HepG2 (cell line): Measurements from ENCODE around the gene ADAMTS13. TPM values are rescaled to one million over a fixed set of nuclear protein-coding genes. Genes with fewer than 3 reads are reported as not detected.

Experiments used
- AGO2 ChIP-seq: fragments of 200-400 bp; formaldehyde crosslinking; optimal IDR thresholded peaks from 2 replicates; pipeline ENCODE3; 2017; ENCODE audit warnings: mild to moderate bottlenecking, low read depth, low read length, moderate library complexity
- ATF1 ChIP-seq: IDR thresholded peaks from 2 replicates; pipeline ENCODE4 v1.6.1; 2016; ENCODE audit warnings: mild to moderate bottlenecking, control low read depth
- ELF1 ChIP-seq: sonication (generic); formaldehyde crosslinking; IDR thresholded peaks from 2 replicates; pipeline ENCODE4 v1.4.0; 2020; ENCODE audit warnings: missing genetic modification reagents
- ELF3 ChIP-seq: IDR thresholded peaks from 2 replicates; pipeline ENCODE4 v1.6.1; 2016; ENCODE audit warnings: missing genetic modification reagents, missing compliant biosample characterization
- HMGXB4 ChIP-seq, 2 experiments: sonication (generic) in 1 of 2; formaldehyde crosslinking in 1 of 2; IDR thresholded peaks; 2 replicates each; pipeline versions ENCODE4 v1.4.0 to v1.6.1; 2018 to 2020; ENCODE audit warnings: missing genetic modification reagents in 2 of 2, borderline replicate concordance in 1 of 2, low read depth in 1 of 2, mild to moderate bottlenecking in 1 of 2, missing biosample characterization in 1 of 2
- HNF4A ChIP-seq: sonication (generic); formaldehyde crosslinking; IDR thresholded peaks from 2 replicates; pipeline ENCODE4 v1.4.0; 2020; ENCODE audit warnings: missing genetic modification reagents
- KLF6 ChIP-seq: IDR thresholded peaks from 2 replicates; pipeline ENCODE4 v1.8.0; 2016; ENCODE audit warnings: missing biosample characterization, missing genetic modification reagents
- MLX ChIP-seq: IDR thresholded peaks from 2 replicates; pipeline ENCODE4 v1.6.1; 2016
- MTA1 ChIP-seq: sonication (generic); formaldehyde crosslinking; IDR thresholded peaks from 2 replicates; pipeline ENCODE4 v1.4.0; 2020; ENCODE audit warnings: missing genetic modification reagents, mild to moderate bottlenecking, borderline replicate concordance
- NR2F6 ChIP-seq, 2 experiments: IDR thresholded peaks; 2 replicates each; pipeline ENCODE4 v1.6.1; 2016; ENCODE audit warnings: antibody characterized with exemption in 1 of 2, mild to moderate bottlenecking in 1 of 2
- RARG ChIP-seq: sonication (generic); formaldehyde crosslinking; IDR thresholded peaks from 2 replicates; pipeline ENCODE4 v1.4.0; 2020; ENCODE audit warnings: low read depth, mild to moderate bottlenecking, missing genetic modification reagents
- RFX1 ChIP-seq: fragments of 450-650 bp; IDR thresholded peaks from 2 replicates; pipeline ENCODE4 v1.6.1; 2017
- SOX13 ChIP-seq, 3 experiments: fragments of 450-650 bp in 1 of 3; sonication (generic) in 1 of 3; formaldehyde crosslinking in 1 of 3; IDR thresholded peaks in 2 of 3; conservative IDR thresholded peaks in 1 of 3; 2 replicates each; pipeline versions ENCODE4 v1.5.0 to v1.6.1; 2016 to 2020; ENCODE audit warnings: antibody characterized with exemption in 1 of 3, mild to moderate bottlenecking in 1 of 3, missing compliant biosample characterization in 1 of 3, missing genetic modification reagents in 1 of 3, moderate library complexity in 1 of 3
- ZBTB25 ChIP-seq: IDR thresholded peaks from 2 replicates; pipeline ENCODE4 v1.6.1; 2018; ENCODE audit warnings: missing genetic modification reagents
- ZNF572 ChIP-seq: sonication (generic); formaldehyde crosslinking; IDR thresholded peaks from 2 replicates; pipeline ENCODE4 v1.5.1; 2020; ENCODE audit warnings: mild to moderate bottlenecking, missing genetic modification reagents
- ZNF609 ChIP-seq: sonication (generic); formaldehyde crosslinking; IDR thresholded peaks from 2 replicates; pipeline ENCODE4 v1.4.0; 2020; ENCODE audit warnings: mild to moderate bottlenecking, missing genetic modification reagents, borderline replicate concordance
- ZNF644 ChIP-seq: IDR thresholded peaks from 2 replicates; pipeline ENCODE4 v1.6.1; 2016; ENCODE audit warnings: low read depth
- ZNF660 ChIP-seq: sonication (generic); formaldehyde crosslinking; IDR thresholded peaks from 2 replicates; pipeline ENCODE4 v1.5.1; 2020; ENCODE audit warnings: mild to moderate bottlenecking, low read depth, missing genetic modification reagents, borderline replicate concordance
- ZNF768 ChIP-seq: sonication (generic); formaldehyde crosslinking; IDR thresholded peaks from 2 replicates; pipeline ENCODE4 v1.4.0; 2020; ENCODE audit warnings: missing genetic modification reagents
- ZNF839 ChIP-seq: sonication (generic); formaldehyde crosslinking; IDR thresholded peaks from 2 replicates; pipeline ENCODE4 v1.4.0; 2020; ENCODE audit warnings: missing genetic modification reagents, mild to moderate bottlenecking, borderline replicate concordance
- polyA plus RNA-seq, 8 experiments: library from polyadenylated mRNA; depleted of rRNA in 3 of 8; stranded (reverse) in 7 of 8; unstranded in 1 of 8; fragments of >200 nt; fragmentation: Illumina TruSeq in 4 of 8; extraction: Trizol in 4 of 8; gene quantifications; 2 replicates each; pipeline versions ENCODE4 v1.2.1 to v1.2.3, GENCODE V29; 2011 to 2016; ENCODE audit warnings: low read depth in 4 of 8, missing spikeins in 1 of 8, mixed read lengths in 1 of 8; ENCODE audit not compliant: insufficient read depth in 1 of 8
- total RNA-seq, 5 experiments: library from RNA; depleted of rRNA; stranded (reverse); fragments of >200 nt; fragmentation: Illumina TruSeq; extraction: Trizol; gene quantifications; 2 replicates each; pipeline ENCODE4 v1.2.3, GENCODE V29; 2016; ENCODE audit warnings: low read depth in 1 of 5

The ADAMTS13 gene
- total and polyA plus RNA-seq, 2 of the 13 experiments (the other 11 are each of a cell fraction or from before 2014, with no cell fraction given): 0.91 to 4.5 TPM

- TF ChIP-seq ZNF609 (CRISPR knock-in tag) (peak; percentile 58; the same call in 1 of the 2 replicates), ZNF768 (CRISPR knock-in tag) (peak; percentile 96), ZNF660 (CRISPR knock-in tag) (no peak), SOX13 (IDR thresholded peaks at IDR 0.05) (no peak), SOX13 (CRISPR knock-in tag; conservative IDR thresholded peaks at IDR 0.05 in 1 of 2, IDR thresholded peaks at IDR 0.05 in 1 of 2) (peak in 1 of 2 experiments; percentile 59; a peak in 2 of 4 replicates), ELF3 (CRISPR knock-in tag) (0 out of 2 replicates have a peak, but pooled peaks have one; percentile 11), RFX1 (no peak), MLX (CRISPR knock-in tag) (no peak), ZNF572 (CRISPR knock-in tag) (peak; percentile 84; the same call in 1 of the 2 replicates), MTA1 (CRISPR knock-in tag) (peak; percentile 59; the same call in 1 of the 2 replicates), ZNF644 (CRISPR knock-in tag) (no peak), ATF1 (CRISPR knock-in tag) (no peak), RARG (no peak), NR2F6 (IDR thresholded peaks at IDR 0.05) (no peak), NR2F6 (CRISPR knock-in tag; IDR thresholded peaks at IDR 0.05) (peak; percentile 68), KLF6 (no peak; the same call in 1 of the 2 replicates), ZNF839 (no peak), HMGXB4 (CRISPR knock-in tag; IDR thresholded peaks at IDR 0.05; ENCODE audit: borderline replicate concordance in 1 of 2, low read depth in 1 of 2) (0 out of 4 replicates have a peak, but pooled peaks of 1 of the 2 experiments have one; percentile 5), ELF1 (CRISPR knock-in tag) (peak; percentile 41; the same call in 1 of the 2 replicates), ZBTB25 (0 out of 2 replicates have a peak, but pooled peaks have one; percentile 9), HNF4A (CRISPR knock-in tag) (peak; percentile 76), AGO2 (no peak)
These were observed 56.1 kb downstream of the ADAMTS13 start (continued) for GRCh38 chr9:133477992-133478850.
